DND-41 (cell line): Measurements from ENCODE around the gene MAN2A1.

Source experiments
- EZH2 ChIP-seq: IDR thresholded peaks from 3 replicates; pipeline ENCODE4 v1.6.1; 2012; ENCODE audit warnings: borderline replicate concordance, low read depth, mild to moderate bottlenecking, moderate library complexity, low read length, inconsistent platforms; ENCODE audit not compliant: severe bottlenecking
- TF ChIP-seq, protein P1 (sequence below): IDR thresholded peaks from 2 replicates; pipeline ENCODE4 v1.5.1; 2012; ENCODE audit warnings: borderline replicate concordance, low read length, moderate library complexity, mild to moderate bottlenecking; ENCODE audit not compliant: poor library complexity, severe bottlenecking; ENCODE audit errors: extremely low read depth

DNA sequence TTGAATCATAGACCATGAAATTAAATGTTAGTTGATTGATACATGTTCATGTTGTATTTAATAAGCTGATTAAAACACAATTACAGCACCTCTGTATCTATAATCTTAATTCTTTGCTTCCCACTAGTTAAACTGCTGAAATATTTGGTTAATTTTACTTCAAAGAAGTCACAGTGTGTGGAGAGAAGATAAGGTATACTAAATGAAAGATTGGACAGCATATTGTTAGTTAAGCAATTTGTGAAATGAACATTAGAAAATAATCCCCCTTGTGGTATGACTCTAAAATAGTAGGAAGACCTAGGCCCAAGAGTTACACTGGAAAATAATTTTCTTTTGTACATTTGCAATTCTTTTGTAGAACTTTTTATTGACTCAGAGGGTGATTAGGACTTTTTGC, 30.3 kb downstream of the MAN2A1 start:
- TF ChIP-seq, protein P1, sequence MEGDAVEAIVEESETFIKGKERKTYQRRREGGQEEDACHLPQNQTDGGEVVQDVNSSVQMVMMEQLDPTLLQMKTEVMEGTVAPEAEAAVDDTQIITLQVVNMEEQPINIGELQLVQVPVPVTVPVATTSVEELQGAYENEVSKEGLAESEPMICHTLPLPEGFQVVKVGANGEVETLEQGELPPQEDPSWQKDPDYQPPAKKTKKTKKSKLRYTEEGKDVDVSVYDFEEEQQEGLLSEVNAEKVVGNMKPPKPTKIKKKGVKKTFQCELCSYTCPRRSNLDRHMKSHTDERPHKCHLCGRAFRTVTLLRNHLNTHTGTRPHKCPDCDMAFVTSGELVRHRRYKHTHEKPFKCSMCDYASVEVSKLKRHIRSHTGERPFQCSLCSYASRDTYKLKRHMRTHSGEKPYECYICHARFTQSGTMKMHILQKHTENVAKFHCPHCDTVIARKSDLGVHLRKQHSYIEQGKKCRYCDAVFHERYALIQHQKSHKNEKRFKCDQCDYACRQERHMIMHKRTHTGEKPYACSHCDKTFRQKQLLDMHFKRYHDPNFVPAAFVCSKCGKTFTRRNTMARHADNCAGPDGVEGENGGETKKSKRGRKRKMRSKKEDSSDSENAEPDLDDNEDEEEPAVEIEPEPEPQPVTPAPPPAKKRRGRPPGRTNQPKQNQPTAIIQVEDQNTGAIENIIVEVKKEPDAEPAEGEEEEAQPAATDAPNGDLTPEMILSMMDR, result no peak
- TF ChIP-seq EZH2, result no peak
